NCI-H446 treated with DMSO at 0.1 percent for 48 hours (cell line): ENCODE results near the gene NCOA5.
"Not testable (repeated sequence)": the region's sequence is repeated elsewhere in the genome, so short reads cannot be mapped to it uniquely, and the experiment has no call there.

Experiments used
- DNase-seq: peaks from one replicate; lab custom pipeline; 2025; lab: John Stamatoyannopoulos, UW

The NCOA5 gene

GRCh38 chr20:46091622-46092535 lies 2.1 kb upstream of the NCOA5 start:
- not testable (repeated sequence) for DNase-seq

DNA sequence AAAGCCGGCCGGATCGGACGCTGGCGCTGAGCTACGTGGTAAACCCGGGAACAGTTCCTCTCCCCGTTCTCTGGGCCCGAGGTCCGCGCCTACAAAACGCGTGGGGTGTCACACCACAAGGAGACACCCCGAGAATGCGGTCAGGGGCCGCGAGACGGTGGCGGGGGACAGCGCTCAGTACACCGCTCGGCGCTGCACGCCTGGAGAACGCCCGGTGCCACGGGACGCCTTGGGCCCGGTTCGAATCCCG lies 670 bp downstream of the NCOA5 start:
- no peak for DNase-seq

DNA sequence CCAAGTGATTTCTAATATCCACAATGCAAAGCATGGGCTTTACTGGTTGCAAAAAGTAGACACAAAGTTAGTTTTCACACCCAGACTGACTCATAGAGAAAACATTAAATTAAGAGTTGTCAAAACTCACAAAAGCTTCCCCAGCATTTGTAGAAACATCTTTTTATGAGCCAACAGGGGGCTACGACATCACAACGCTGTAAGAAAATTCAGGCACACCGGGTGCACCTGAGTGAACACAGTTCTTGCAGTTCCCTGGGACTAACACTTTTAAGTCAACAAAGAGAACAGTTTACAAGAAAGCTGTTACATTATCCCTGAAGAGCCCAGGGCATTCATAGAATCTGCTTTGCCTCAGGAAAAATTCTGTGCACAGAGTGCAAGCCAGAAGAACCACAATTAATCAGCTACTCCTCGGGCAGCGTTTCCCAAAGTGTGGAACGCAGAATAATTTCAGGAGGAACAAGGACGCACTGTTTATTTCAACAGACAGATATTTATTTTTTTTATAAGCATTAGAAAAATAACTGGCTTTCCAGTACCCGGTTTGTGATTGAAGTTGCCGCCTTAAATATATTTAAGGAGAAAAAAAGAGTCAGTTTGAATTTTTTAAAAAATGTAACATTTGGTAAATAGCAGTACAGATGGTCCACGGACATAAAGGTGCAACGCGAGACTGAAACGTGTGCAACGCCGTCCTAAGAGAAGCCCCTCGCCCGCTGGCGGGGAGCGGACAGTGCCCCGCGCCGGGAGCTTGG lies 1.2 kb downstream of the NCOA5 start:
- DNase-seq: no peak

DNA sequence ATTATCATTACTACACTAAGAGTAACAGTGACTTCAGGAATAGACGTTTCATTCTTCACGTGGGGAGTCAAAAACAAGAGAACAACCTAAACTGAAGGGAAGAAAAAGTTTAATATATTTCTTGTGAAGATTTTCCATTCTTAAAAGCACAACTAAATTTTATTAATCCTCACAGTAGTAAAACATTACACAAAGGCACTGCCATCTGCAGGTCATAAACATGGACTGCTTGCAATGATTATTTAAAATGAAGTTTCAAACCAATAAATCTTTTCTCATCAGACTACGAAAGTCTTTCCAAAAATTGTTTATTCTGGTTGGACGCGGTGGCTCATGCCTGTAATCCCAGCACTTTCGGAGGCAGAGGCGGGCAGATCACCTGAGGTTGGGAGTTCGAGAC lies 2.6 kb downstream of the NCOA5 start:
- DNase-seq: no peak

- DNase-seq: no peak
Observed at GRCh38 chr20:46085179-46085851, 4.4 kb downstream of the NCOA5 start.

DNA sequence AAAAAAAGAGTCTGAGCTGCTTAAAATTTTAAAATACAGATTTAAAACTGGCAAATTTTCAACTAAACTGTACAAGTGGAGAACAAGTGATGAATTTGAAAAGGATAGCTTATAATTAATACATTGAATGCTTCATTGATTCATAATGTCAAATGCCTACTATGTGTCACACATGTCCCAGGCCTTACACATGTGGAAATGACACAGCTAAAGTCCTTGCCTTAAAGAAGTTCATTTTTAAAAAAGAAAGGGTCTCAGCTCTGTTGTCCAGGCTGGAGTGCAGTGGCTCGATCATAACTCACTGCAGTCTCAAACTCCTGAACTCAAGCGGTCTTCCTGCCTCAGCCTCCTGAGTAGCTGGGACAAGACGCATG lies 5.0 kb downstream of the NCOA5 start:
- DNase-seq: no peak

GRCh38 chr20:46083531-46084061 lies 6.2 kb downstream of the NCOA5 start:
- no peak for DNase-seq

- no peak for DNase-seq
Observed at GRCh38 chr20:46083101-46083500, 6.7 kb downstream of the NCOA5 start.

DNA sequence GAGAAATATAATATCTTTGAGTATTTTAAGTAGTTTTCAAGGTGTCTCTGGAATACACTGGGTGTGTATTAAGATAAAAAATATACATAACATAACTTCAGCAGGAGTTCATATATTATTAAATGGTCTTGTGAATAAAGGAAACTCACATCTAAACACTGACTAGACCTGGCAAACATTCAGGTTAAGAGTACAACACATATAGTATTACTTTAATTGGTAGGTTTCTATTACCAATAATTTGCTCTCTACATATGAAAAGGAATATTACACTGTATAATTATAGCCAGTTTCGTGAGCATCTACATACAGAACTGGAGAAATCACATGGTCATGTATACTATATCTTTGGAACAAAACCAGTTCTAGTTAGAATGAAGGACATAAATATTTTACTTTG lies 8.7 kb downstream of the NCOA5 start:
- DNase-seq: no peak

DNA sequence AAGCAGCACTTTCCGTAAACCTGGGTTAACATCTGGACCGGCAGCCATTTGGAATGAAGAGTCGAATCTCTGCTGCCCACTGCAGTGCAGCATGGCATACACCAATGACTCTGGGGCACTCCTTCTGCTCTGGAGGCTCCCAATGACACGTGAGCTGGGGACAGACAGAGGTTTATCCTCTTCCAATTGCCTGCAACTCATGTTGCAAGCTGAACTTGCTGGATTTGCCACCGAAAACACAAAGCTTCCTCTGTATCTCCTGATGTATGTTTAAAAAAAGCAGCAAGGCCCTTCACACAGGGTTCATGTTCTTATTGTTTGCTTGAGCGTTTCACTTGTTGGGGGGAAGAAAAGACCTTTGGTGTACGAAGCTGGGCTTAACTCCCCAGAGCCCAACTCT lies 10.8 kb downstream of the NCOA5 start:
- no peak for DNase-seq

- no peak for DNase-seq
Observed at GRCh38 chr20:46077642-46078305, 12.0 kb downstream of the NCOA5 start.

DNA sequence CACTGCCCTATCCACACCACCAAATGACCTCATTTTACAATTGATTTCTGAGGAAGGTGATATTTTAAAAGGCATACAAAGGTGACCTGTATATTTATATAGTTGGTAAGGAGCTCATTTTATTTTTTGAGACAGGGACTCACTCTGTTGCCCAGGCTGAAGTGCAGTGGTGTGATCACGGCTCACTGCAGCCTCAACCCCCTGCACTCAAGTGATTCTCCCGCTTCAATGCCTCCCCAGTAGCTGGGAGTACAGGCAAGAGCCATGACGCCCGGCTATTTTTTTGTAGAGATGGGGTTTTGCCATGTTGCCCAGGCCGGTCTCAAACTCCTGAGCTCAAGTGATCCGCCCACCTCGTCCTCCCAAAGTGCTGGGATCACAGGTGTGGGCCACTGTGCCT lies 13.0 kb downstream of the NCOA5 start:
- DNase-seq: no peak

DNA sequence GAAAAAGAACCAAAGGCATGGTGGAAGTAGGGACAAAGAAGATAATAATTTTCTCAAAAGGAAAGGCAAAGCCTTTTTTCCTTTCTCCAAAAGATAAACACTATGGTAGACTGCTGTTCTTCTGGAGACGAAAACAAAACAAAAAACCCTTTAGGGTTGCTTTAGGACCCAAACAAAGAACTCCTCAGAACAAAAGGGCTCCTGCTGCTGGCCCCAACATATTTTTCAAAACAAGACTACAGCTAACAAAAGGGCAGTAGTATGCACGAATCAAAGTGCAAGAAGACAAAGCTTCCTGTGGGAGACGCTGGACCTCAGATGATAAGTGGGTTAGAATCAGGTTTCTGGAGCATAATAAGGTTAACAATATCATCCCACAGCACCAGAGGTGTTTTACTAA lies 15.8 kb downstream of the NCOA5 start:
- no peak for DNase-seq

GRCh38 chr20:46073443-46073842 lies 16.3 kb downstream of the NCOA5 start:
- DNase-seq: no peak

- DNase-seq: no peak
Observed at GRCh38 chr20:46073024-46073423, 16.7 kb downstream of the NCOA5 start.

- DNase-seq: no peak
Observed at GRCh38 chr20:46071573-46071972, 18.2 kb downstream of the NCOA5 start.

DNA sequence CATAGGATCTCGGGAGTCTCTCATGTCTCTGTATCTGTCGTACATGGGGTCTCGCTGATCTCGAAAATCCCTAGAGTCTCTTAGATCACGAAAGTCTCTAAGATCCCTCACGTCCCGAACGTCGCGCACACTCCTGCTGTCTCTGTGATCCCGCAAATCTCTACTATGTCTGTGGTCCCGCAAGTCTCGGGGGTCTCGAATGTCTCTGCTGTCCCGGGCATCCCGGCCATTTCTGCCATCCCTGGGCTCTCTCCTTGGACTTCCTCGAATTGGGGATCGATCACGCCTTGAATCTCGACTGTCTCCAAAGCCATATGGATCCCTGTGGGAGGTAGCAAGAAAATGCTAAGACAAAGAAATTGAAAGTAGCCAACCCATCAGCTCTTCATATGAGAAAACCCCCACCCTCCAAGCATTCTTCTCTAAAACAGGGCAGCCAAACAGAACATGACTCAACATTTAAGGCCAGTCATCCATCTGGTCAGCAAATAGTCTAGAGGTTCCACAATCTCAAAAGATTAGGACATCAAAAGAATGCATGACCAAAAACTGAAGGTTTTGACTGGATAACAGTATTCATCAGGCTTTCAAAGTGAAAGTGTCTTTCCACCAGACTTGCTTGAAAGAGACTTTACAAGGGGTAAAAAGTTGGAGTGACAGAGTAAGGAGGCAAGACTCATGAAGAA lies 19.4 kb downstream of the NCOA5 start:
- no peak for DNase-seq

DNA sequence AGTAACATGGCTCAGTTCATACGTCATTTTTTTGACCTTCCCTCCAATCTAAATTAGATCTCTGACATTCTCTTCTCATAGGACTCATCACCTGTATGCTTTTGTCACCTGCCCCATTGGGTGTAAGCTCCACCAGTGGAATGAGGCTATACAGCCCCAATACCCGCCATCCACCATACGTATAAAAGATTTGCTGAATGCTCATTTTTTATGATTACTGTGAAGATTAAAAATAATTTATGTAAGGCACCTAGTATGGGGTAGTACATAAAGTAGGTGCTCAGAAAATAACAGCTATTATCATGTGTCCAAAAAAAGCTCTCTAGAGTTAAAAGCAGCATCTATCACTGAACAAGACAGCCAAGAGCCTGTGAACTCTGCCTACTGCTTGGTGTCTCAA lies 24.1 kb downstream of the NCOA5 start:
- no peak for DNase-seq

DNA sequence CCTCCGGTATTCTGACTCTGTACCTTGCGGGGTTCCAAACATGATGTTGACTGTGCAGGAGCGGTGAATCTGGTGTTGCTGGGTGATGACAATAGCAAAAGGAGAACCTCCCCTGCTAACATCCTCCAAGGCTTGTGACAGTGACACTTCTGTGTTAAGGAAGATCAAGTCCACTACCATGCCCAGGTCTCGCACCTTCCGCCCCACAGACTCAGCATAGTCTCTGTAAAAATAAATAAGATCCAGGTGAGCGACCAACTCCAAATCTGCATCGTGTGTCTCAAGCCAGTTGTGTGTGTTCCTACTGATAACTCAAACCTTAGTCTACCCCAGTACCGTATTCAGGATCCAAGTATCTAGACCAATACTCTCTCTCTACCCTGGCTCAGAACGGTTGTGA lies 24.8 kb downstream of the NCOA5 start:
- DNase-seq: no peak

DNA sequence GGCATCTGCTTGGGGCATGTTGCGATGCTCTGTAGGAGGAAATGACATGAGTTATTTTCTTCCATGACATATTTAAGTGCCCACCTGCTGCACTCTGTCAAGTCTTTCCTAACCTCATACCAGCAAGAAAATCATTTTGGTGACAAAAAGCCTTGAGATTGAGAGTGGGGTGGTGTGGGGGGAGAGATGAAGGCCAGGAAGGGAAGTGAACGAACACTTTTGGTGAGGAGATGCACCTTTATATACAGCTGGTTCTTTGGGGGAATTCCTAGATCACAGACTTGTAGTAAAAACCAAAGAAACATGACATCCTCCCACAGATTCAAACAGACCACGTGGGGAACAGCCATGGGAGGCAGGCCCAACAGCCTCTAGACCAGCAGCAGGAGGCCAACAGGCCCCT lies 26.1 kb downstream of the NCOA5 start:
- DNase-seq: no peak

DNA sequence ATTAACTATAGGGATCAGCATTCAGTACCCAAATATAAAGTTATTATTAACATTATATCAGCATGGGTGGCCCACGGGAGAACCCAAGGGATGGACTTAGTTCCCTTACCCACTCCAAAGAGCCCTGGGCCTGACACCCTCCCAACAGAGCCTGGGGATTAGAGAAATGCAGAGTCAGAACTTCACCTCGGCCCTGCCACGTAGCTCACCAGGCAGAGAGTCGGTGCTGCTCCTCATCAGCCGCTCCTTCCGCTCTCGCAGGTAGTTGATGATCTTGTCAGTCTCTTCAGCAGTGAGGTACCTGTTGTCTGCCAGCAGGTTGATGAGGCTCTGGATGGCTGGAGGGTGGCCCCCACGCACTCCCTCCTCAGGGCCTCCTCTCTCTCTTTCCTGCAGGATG lies 26.6 kb downstream of the NCOA5 start:
- no peak for DNase-seq

- DNase-seq: no peak
Observed at GRCh38 chr20:46062621-46063020, 27.1 kb downstream of the NCOA5 start.
